ENCODE data around the gene CHN2. TPM values are rescaled to one million over a fixed set of nuclear protein-coding genes. Genes with fewer than 3 reads are reported as not detected.

CHN2 gene
- polyA plus RNA-seq, 1 of the 3 experiments (the other 2 are of a cell fraction) = 0.02 TPM

GRCh38 chr7:29239638-29240037, 45.1 kb downstream of the CHN2 start:
- Histone ChIP-seq H3K9me3 (no peaks in the 10 kb centered on the region), H2AFZ (ENCODE audit: low read depth) (no peak overlapping the region)

More at GRCh38 chr7:29239638-29240037, 45.1 kb downstream of the CHN2 start:
- ChIA-PET CTCF (interaction anchor here (0.6 to 1.2 kb wide), 3 partner anchors 29 to 50 kb away, joined by 3 read pairs; no protein-coding TSS in a partner anchor), POLR2A (no interaction called here)
- H3K79me2 ChIP-seq (ENCODE audit: insufficient read depth) = no peaks in the 10 kb centered on the region
- H3K27ac ChIP-seq (ENCODE audit: low read depth in 2 of 2, low read length in 1 of 2) = no peak overlapping the region
- no peak overlapping the region for H3K4me2 ChIP-seq
- 70% methylated on average over 1 of the region's 1 CpG for WGBS (ENCODE audit: low lambda C conversion rate)
- TF ChIP-seq CTCF (IDR thresholded peaks at IDR 0.05) (peak; percentile 47), JUND (IDR thresholded peaks at IDR 0.05) (no peak), REST (IDR thresholded peaks at IDR 0.05; ENCODE audit: low read depth, low read length) (no peak)
- no peaks in the 10 kb centered on the region for H3K9me2 ChIP-seq
- no peaks in the 10 kb centered on the region for H3K36me3 ChIP-seq (replicated peaks in 1 of 2; ENCODE audit: control insufficient read depth in 1 of 2, insufficient read depth in 2 of 2, low read length in 1 of 2)
- no peaks in the 10 kb centered on the region for H3K27me3 ChIP-seq (ENCODE audit: insufficient read depth)
- H3K4me1 ChIP-seq (ENCODE audit: control insufficient read depth in 1 of 2, insufficient read depth in 2 of 2, low read depth in 1 of 2, low read length in 1 of 2) = no peaks in the 10 kb centered on the region
- H3K9ac ChIP-seq = no peak overlapping the region
- no peaks in the 10 kb centered on the region for H4K20me1 ChIP-seq (ENCODE audit: insufficient read depth)
- H3K4me3 ChIP-seq (ENCODE audit: low read depth in 2 of 2, low read length in 1 of 2) = no peak overlapping the region
- DNase-seq = no peak
- H3F3A ChIP-seq (replicated peaks; ENCODE audit: insufficient read depth) = no peaks in the 10 kb centered on the region
